Activated CD8-positive, alpha-beta memory T cell treated with anti-CD3 and anti-CD28 coated beads, Interleukin-2, amount 50 U/mL, for 4 hours (primary cell): Measurements from ENCODE around the gene MPL.
"Not testable (repeated sequence)": the region's sequence is repeated elsewhere in the genome, so short reads cannot be mapped to it uniquely, and the experiment has no call there.

Experiments used
- DNase-seq: peaks from one replicate; pipeline ENCODE4 v3.0.0-alpha.2; 2020

MPL gene

DNA sequence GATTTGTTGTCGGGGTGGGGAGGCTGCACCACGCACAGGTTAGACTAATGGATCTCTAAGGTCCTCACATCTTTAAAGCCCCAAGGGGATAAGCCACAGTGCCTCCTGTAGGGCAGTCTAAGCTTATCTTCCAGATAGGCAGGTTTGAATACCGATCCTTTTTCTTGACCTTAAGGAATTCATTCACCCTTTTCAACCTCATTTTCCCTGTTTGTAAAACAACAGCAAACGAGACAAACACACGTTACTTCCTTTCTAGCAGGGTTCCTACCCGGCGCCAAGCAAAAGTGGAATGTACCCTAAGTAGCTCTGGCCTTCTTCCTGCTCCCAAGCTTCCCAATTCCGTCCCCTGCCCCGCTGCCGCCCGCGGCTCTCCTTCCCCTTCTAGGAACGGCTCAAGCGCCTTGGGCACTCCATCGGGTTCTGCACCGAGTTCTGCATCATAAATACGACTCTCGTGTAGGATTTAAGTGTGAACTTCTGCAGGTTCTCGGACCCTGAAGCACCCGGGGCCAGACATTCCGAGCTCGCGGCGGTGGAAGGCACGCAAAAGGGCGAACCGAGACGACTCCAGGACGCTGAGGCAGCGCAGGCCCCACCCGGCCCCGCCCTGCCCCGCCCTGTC is 20.6 kb downstream of the MPL start:
- DNase-seq, result no peak

DNA sequence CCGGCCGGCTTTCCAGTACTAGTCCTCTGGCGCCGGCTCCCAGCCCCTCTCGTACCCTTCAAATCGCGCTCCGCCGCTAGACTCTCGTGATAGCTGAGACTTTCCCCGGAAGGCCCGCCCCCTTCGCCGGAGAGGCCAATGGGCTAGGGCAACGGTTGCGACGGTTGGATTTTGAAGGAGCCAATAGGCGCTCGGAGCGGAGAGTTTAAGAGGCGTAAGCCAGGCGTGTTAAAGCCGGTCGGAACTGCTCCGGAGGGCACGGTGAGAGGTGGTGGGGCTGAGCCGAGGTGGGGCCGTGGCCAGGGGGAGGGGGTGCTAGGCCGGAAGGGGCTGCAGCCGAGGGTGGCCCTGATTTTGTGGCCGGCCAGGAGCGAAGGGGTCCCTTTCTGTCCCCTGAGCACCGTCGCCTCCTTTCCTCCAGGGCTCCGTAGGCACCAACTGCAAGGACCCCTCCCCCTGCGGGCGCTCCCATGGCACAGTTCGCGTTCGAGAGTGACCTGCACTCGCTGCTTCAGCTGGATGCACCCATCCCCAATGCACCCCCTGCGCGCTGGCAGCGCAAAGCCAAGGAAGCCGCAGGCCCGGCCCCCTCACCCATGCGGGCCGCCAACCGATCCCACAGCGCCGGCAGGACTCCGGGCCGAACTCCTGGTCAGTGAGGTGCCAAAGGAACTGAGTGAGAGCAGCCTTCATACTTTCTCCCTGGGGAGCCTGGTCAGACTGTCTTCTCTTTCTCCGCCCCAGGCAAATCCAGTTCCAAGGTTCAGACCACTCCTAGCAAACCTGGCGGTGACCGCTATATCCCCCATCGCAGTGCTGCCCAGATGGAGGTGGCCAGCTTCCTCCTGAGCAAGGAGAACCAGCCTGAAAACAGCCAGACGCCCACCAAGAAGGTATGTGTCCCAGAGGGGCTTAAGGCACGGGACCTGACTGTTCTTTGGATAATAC is 21.4 kb downstream of the MPL start, which contains the start of gene CDC20:
TSS of gene CDC20 (plus strand) at position 236 of the 948 bp plus-strand sequence. CDS start at position 471, 235 bp downstream.
- DNase-seq, result peak; percentile 98

DNA sequence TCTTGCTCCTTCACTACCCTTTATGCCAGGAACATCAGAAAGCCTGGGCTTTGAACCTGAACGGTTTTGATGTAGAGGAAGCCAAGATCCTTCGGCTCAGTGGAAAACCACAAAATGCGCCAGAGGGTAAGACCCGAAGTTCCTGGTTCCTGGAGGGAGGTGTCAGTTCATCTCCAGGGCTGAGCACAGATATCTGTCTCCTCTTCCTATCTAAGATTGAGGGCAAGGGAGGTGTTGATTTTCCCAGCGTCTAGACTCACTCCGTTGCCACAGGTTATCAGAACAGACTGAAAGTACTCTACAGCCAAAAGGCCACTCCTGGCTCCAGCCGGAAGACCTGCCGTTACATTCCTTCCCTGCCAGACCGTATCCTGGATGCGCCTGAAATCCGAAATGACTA is 22.1 kb downstream of the MPL start:
- no peak for DNase-seq

DNA sequence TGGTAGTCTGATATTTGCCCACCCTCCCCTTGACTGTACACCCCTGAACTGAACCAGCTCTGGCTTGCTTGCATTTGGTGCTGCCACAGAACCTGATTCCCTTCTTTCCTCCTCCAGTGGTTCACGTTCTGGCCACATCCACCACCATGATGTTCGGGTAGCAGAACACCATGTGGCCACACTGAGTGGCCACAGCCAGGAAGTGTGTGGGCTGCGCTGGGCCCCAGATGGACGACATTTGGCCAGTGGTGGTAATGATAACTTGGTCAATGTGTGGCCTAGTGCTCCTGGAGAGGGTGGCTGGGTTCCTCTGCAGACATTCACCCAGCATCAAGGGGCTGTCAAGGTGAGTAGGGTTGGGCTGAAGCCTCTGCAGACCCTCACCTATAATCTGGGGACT is 23.0 kb downstream of the MPL start:
- DNase-seq, result no peak

DNA sequence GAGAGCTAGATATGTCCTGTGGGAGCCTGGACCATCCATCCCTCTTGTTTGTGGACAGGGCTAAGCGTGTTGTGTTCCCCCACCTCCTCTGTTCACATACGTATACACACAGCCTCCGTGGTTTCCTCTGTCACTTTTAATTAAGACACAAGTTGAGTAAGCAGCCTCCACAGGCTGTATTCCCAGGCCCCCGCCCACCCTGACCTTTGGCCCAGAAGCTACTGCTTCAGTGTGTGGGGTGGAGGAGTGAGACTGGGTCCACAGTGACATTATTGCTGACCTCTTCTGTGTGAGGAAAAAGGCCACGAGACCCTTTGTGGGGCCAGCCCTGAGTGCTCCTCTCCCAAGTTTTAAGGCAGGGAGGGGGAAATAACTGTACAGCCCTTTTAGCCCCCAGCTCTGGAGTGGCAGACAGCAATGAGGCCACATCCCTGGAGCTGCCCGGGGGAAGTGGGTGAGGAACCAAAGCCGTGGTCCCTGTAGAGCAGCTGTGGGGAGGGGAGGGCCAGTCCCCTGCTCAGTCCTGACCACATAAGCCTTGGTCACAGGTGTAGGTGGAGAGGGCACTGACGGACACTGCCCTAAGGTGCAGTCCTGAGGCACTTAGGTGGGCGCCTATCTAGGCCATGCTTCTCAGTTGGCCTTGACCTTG is 25.8 kb downstream of the MPL start:
- no peak for DNase-seq

DNA sequence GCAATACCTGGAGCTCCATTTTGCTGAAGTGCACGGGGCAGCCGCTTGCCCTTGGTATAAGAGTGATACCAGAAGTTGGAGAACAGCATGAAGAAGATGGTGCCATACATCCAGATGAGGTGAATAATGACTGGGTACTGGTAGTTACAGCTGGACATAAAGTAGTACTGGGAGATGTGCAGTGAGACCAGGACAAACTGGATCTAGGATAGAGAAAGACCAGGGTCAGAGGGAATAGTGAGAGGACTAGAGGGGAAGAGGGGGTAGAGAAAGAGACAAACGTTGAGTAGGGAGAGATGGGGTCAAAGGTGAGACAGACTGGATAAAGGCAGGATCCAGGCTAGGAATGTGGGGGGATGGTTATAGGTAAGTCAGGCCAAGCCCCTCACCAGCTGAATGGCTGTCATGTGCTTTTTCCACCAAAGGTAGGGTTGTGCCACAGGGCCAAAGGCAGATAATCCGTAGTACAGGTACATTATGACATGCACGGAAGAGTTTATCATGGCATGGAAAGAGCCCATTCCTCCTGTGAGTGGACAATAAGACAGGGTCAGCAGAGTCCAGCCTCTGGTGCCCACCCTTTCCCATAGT is 26.4 kb downstream of the MPL start:
- no peak for DNase-seq

DNA sequence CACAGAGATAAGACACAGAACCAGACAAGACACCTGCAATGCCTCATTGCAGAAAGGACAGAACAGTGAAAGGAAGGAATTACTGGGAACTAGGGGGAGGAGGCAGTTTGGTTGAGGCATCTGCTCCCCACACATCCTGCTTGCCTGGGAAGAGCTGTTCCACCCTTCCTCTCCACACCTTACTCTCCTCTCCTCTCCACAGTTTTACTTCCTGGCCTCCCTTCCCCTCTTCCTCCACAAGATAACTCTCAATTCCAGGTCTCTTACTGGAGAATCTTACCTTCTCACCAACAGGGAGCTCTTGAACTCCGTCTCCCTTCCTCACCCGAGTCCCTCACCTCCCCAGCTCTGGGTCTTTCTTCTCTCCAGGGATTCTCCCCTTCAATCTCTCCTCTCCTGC is 28.1 kb downstream of the MPL start:
- DNase-seq, result no peak

DNA sequence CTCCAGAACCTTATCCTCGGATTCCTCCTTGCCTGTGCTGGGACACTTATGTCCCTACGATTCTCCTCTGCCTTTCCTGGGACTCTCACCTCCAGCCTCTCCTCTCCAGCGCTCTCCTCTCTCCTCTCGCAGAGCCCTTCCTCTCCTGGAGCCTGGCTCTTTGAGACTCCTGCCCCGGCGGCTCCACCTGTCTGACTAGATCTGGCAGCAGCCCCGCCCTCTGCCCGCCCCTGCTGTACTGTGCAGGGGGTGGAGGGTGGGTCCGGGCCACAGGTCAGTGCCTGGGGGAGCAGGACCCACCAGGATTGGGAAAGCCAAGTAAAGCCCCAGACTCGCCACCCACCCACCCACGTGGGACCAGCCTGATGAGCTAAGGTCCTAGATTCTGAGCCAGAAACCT is 28.6 kb downstream of the MPL start:
- no peak for DNase-seq

DNA sequence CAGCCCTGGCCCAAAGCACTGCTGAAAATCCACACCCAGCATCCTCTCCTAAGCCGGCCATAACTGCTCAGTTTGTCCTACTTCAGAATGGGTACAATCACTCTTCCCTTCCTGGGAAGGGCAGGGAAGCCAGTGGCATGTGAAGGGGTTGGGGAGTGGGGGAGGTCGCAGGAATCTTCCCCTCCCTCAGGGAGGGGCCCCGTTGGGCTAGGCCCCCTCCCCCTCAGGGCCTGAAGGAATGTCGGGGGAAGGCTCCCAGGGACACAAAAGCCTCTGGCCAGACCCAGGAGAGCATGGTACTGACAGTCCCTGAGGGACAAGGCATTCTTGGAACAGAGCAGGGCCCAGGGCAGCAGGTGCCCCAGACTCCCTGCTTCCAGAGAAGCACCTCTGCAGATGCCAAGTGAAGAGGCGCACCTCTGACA is 29.0 kb downstream of the MPL start:
- DNase-seq, result no peak

DNA sequence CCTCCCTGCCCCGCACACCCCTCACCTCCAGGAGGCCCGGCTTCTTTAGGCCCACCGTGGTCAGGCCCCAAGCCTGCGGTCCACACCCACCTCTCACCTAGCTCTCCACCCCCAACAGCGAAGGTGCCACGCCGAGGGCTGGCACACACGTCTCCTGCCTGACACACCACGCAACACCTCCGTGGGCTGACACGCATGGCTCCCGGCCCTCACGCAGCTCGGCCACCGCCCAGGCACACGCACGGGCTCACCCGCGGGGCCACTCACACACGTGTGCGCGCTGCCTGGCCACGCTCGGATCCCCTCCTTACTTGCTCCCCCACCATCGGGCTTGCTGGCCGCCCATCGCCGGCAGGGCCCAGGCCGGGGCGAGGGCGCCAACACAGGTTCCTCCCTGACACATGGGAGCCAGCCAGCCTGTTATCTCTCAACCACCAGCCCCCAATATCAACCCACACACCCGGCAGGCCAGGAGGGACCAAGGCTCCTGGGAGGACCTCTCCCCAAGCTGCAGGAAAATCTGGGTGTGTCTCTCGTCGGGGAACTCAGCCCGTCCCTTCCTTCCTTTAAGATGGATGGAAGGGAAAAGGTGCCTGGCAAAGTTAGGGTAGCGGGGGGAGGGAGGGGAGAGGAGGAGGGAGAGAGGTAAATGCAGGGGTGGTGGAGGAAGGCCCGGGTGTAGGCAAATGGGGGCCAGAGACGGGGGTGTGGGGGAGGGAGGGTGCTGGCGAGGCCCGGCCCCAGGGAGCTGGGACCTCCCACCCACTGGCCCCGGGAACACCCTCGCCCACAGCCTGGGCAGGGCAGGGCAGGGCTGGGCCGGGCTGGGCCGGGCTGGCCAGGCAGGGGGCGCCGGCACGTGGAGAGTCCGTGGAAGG is 29.6 kb downstream of the MPL start:
- DNase-seq, result peak; percentile 39

DNA sequence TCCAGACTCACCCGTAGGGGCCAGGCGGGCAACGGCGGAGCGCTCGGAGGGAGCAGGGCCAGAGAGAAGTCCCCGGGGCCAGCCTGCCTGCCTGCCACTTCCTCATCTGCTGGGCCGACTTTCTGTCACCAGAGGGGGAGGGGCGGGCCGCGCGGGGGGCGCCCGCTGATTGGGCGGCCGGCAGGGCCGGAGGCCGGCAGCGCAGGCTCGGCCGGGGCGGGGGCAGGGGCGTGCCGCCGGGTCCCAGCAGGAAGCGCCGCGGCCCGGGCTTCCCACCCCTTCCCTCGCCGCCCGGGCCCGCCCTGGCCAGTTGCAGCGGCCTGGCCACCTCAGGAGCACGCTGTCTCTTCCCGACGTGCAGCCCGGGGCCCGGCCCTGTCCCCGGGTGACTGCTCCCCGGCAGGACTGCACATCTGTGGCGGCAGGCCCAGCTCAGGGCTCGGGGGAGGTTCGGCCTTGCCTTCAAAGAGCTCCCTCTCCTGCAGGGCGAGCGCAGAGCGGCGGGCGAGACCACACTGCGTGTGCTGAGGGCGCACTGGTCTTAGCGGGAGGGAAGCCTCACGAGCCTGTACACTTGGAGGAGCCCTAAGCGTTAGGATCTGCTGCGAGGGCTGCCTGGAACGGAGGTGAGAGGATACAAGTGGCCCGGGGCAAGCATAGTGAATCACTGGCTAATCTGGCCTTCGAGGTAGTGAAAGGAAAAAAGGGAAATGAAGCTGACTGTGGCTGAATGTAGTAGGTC is 30.5 kb downstream of the MPL start, which contains the start of gene ELOVL1:
TSS of gene ELOVL1 (minus strand) at position 108 of the 742 bp plus-strand sequence. CDS start 2,402 bp downstream, outside the sequence.
- DNase-seq, result peak; percentile 88

DNA sequence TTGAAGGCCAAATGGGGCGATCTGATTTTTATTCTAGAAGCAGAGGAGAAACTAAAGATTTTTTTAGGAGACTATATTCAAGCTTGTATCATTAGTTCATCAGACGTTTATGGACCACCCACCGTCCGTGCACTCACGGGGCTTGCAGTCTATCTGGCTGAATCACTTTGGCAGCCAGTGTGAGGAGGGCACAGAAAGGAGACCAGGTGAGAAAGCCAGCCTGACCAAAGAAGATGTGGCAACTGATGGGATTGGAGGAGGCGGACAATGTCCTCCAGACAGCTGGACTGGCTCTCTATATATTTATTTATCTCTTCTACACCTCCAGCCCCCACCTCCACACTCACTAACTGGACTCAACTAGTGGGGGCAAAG is 31.0 kb downstream of the MPL start:
- DNase-seq, result no peak

DNA sequence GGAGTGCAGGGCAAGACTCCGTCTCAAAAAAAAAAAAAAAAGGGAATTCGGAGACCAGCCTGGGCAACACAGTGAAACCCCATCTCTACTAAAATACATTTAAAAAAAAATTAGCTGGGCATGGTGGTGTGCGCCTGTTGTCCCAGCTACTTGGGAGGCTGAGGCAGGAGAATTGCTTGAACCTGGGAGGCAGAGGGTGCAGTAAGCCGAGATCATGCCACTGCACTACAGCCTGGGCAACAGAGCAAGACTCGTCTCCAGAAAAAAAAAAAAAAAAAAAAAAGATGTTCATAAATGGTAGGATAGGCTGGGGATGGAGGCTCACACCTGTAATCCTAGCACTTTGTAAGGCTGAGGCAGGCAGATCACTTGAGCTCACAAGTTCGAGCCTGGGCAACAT is 32.2 kb downstream of the MPL start:
- DNase-seq, result not testable (repeated sequence)

DNA sequence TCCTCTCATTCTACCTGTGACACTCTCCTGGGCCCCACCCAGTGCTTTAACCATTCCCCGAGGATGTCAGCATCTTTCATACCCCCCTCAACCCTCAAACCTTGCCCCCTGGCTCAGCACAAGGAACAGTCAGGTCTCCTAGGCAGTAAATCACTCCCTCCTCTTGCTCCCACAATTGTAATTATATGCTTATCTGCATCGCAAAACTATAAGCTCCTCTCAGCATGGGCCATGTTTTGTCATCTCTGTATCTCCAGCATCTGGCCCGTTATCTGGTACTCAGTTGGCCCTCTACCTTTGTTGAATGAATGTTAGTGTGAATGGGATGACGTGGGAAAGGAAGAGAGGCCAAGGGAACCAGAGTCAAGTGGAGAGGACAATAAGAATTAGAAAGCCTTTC is 32.9 kb downstream of the MPL start:
- no peak for DNase-seq

DNA sequence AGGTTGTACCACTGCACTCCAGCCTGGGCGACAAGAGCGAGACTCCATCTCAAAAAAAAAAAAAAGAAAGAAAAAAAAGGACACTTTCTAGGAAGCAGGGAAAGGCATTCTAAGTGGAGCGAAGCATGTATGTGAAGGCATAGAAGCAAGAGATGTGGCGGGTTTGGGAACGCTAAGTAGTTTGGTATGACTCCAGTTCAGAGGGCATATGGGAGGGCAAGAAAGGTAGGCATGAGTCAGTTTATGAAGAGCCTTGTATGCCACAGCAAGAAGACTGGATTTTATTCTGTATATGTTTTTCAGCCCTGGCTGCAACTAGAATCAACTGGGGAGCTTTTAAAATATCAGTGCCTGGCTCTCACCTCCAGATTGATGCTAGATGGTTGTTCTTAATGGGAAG is 34.6 kb downstream of the MPL start:
- DNase-seq, result no peak

DNA sequence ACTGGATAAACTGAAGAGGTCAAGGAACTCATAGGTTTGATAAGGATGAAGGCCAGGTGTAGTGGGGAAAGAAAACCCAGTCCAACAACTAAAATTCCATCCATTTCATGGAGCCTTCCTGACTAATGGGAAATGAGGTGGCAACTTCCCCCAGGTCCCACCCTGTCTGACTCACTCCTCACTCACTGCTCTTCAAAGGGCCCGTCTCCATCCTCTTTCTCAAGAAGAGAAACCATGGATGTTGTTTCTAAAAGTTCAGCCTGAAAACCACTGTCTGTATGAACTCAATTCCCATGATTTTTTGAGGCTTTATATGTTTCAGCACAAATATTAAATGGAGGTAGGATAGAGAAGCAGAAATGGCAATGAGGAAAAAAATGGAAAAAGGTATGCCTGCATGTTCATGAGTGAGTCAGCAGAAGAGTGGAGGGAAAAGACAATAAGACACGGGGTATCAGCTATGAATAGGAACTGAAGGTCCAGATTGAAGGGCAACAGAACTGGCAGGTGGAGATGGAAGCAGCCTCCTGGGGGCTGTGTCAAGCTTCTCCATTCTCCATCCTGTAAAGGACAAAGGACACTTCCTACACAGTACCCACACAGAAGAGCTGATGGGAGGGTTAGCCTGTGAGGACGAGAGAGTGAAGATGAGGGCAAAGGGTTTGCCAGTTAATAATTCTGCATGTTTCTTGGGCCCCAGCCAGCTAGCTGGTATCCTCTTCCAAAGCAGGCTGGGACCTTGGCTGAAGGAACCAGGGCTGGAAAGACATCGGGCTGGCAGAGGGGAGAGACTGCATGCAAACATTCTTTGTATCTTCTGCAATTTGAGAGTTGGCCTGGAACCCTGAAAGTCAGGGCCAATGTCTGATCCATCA is 35.7 kb downstream of the MPL start:
- no peak for DNase-seq

DNA sequence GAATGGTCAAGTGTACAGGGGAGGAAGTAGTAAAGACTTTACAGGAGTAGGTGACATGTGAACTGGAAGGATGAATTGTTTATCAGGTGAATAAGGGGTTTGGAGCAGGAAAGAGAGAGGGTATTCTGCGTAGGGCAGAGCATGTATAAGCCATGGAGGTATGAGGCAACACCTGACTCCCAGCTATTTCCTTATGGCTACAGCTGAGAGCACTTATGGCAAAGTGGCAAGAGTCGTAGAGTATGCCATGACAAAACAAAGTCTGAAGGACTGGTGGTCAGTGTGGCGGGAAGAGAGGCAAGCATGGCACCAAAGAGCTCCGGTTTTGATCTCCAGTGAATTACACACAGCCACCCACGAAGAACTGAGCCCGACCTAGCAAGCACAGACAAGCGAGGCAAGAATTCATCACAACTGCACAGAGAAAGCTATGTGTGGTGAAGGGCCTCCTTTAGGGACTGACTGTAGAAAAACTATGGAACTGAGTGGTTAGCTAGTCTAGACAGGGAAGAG is 39.2 kb downstream of the MPL start:
- no peak for DNase-seq

DNA sequence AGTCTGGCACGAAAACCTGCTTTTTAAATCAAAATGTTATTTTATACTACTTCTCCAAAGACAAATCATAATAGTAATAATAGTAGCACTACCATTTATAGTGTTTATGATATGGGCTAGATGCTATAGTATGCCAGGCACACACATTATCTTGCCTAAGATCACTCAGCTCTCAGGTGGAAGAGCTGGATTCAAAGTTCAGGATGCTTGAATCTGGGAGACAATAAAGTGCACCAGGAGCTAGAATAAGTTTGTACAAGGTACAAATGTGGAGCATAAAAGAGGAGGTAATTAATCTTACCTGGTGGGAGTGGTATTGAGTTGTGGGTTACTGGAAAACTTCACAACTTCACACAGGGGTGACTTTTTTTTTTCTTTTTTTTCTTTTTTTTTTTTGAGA is 40.2 kb downstream of the MPL start:
- no peak for DNase-seq

DNA sequence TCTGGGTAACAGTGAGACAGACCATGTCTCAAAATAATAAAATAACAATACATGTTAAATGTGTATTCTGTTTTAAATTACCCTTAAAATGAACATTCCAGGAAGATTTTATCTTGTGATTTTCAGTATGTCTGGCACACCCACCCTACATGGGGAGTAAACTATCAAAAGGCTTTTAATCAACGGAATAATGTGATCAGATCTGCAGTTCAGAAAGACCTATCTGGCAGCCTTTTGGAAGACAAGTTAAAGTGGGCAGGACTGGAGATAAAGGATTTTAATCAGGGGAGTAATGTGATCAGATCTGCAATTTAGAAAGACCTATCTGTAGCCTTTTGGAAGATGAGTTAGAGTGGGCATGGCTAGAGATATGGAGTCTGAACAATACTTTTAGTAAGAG is 41.9 kb downstream of the MPL start:
- DNase-seq, result no peak

DNA sequence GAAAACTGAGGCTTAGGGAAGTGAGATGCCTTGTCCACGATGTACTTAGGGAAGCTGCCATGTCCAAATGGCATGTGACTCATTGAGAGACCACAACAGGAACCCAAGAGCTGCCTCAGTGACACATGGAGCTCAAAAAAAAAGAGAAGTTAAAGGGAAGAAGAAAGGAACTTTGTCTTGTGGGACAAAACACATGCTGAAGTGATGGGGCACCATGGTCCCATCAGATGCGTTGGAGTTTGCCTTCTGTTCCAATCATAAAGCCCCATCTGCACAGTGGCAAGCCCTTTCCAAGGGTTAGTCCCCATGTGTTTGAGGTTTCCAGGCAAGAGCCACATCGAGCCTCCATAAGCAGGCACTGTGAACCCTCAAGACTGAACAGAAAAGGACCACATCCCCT is 44.0 kb downstream of the MPL start:
- DNase-seq, result no peak
